ENCODE results near the gene ITIH2.

GRCh38 chr10:7662522-7662921 lies 40.6 kb upstream of the ITIH2 start:
- TF ChIP-seq EZH2 (optimal IDR thresholded peaks at IDR 0.05; ENCODE audit: low read depth, low read length) = no peak
- TF ChIP-seq, protein P1, sequence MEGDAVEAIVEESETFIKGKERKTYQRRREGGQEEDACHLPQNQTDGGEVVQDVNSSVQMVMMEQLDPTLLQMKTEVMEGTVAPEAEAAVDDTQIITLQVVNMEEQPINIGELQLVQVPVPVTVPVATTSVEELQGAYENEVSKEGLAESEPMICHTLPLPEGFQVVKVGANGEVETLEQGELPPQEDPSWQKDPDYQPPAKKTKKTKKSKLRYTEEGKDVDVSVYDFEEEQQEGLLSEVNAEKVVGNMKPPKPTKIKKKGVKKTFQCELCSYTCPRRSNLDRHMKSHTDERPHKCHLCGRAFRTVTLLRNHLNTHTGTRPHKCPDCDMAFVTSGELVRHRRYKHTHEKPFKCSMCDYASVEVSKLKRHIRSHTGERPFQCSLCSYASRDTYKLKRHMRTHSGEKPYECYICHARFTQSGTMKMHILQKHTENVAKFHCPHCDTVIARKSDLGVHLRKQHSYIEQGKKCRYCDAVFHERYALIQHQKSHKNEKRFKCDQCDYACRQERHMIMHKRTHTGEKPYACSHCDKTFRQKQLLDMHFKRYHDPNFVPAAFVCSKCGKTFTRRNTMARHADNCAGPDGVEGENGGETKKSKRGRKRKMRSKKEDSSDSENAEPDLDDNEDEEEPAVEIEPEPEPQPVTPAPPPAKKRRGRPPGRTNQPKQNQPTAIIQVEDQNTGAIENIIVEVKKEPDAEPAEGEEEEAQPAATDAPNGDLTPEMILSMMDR (IDR thresholded peaks at IDR 0.05; ENCODE audit: low read length) = no peak
- no peak for TF ChIP-seq EZH2phosphoT487 (IDR thresholded peaks at IDR 0.05; ENCODE audit: low read length)
